Panc1 (cell line): ENCODE measurements around the gene PGM5. TPM values are rescaled to one million over a fixed set of nuclear protein-coding genes. Genes with fewer than 3 reads are reported as not detected.

ENCODE experiments used
- ATAC-seq: fragments of 200-7000 bp; cut with Tn5 transposase; 2 replicates; pipeline ENCODE4 v1.9.1; 2020; ENCODE audit warnings: mild to moderate bottlenecking, moderate library complexity
- BruUV-seq: library from RNA; stranded (reverse); fragments of 400-500 nt; replicated peaks from 2 replicates; lab custom pipeline; 2021; lab: Mats Ljungman, UMichigan
- CTCF ChIA-PET: fragments of 300-600 bp; sonication (Branson Sonifier 250); formaldehyde crosslinking; loops from one replicate; lab custom pipeline; 2022; ENCODE audit warnings: antibody characterized with exemption; lab: Charles Lee
- POLR2A ChIA-PET: fragments of 300-600 bp; sonication (Branson Sonifier 250); formaldehyde crosslinking; loops from one replicate; lab custom pipeline; 2022; ENCODE audit warnings: antibody characterized with exemption; lab: Charles Lee
- DNase-seq: peaks from one replicate; pipeline ENCODE4 v3.0.0-alpha.2; 2010; ENCODE audit warnings: low read depth, low spot score
- H3K27ac ChIP-seq: 2 replicates; pipeline ENCODE4 v1.5.1; 2011; ENCODE audit warnings: mild to moderate bottlenecking, low read length, inconsistent platforms
- H3K27me3 ChIP-seq: fragments of 200-500 bp; sonication (Bioruptor generic); 2 replicates; pipeline ENCODE4 v1.6.0; 2014; ENCODE audit warnings: low read length, inconsistent platforms; ENCODE audit not compliant: control insufficient read depth, insufficient read depth
- H3K36me3 ChIP-seq: fragments of 200-500 bp; sonication (Bioruptor generic); 2 replicates; pipeline ENCODE4 v1.5.1; 2014; ENCODE audit warnings: inconsistent platforms, mild to moderate bottlenecking, low read length, moderate library complexity; ENCODE audit not compliant: control insufficient read depth, insufficient read depth
- H3K4me1 ChIP-seq: 2 replicates; pipeline ENCODE4 v1.5.1; 2011; ENCODE audit warnings: inconsistent platforms, mild to moderate bottlenecking, low read length, moderate library complexity; ENCODE audit not compliant: control insufficient read depth, insufficient read depth
- H3K4me3 ChIP-seq, 2 experiments: 2 replicates each; pipeline ENCODE4 v1.5.1; 2011 to 2012; ENCODE audit warnings: low read depth in 2 of 2, low read length in 2 of 2, mild to moderate bottlenecking in 2 of 2, inconsistent platforms in 1 of 2, moderate library complexity in 1 of 2
- H3K9me3 ChIP-seq: fragments of 200-500 bp; sonication (Bioruptor generic); 2 replicates; pipeline ENCODE4 v1.5.1; 2014; ENCODE audit warnings: low read depth, mild to moderate bottlenecking, inconsistent platforms, low read length, moderate library complexity; ENCODE audit not compliant: control insufficient read depth, insufficient read depth
- POLR2AphosphoS5 ChIP-seq: IDR thresholded peaks from 2 replicates; pipeline ENCODE4 v1.6.1; 2012; ENCODE audit warnings: mild to moderate bottlenecking, low read depth, low read length, moderate library complexity
- SIN3A ChIP-seq: IDR thresholded peaks from 2 replicates; pipeline ENCODE4 v1.6.1; 2012; ENCODE audit warnings: low read depth, mild to moderate bottlenecking, low read length, moderate library complexity, borderline replicate concordance; ENCODE audit not compliant: insufficient read depth
- TCF7L2 ChIP-seq: IDR thresholded peaks from 2 replicates; pipeline ENCODE4 v1.6.1; 2011; ENCODE audit warnings: mild to moderate bottlenecking, low read depth, low read length, inconsistent platforms
- in situ Hi-C: cut with HindIII; loops from 2 replicates; pipeline ENCODE4 v1.10.0; 2016; ENCODE audit warnings: low sequenced_read_pairs, low pct_unique_long_range_greater_than_20kb
- intact Hi-C: fragments of 100-400 bp; cut with micrococcal nuclease; formaldehyde crosslinking; loops from one replicate; pipeline ENCODE4 v1.10.0; 2022; ENCODE audit not compliant: unreplicated experiment
- total RNA-seq: library from RNA; stranded (reverse); gene quantifications from one replicate; pipeline ENCODE4 v1.2.1, GENCODE V29; 2021; ENCODE audit not compliant: unreplicated experiment
- TF ChIP-seq, protein P1 (sequence below): fragments of 450-650 bp; IDR thresholded peaks from 2 replicates; pipeline ENCODE4 v1.5.1; 2017; ENCODE audit warnings: mild to moderate bottlenecking
- TF ChIP-seq, protein P2 (sequence below), 2 experiments: IDR thresholded peaks; 2 replicates each; pipeline ENCODE4 v1.6.1; 2011 to 2012; ENCODE audit warnings: low read depth in 2 of 2, control low read depth in 1 of 2, low read length in 1 of 2, mild to moderate bottlenecking in 1 of 2, moderate library complexity in 1 of 2; ENCODE audit not compliant: insufficient read depth in 1 of 2

PGM5 gene
- total RNA-seq, 1 experiment from 2014 or later, result 0.21 TPM

DNA sequence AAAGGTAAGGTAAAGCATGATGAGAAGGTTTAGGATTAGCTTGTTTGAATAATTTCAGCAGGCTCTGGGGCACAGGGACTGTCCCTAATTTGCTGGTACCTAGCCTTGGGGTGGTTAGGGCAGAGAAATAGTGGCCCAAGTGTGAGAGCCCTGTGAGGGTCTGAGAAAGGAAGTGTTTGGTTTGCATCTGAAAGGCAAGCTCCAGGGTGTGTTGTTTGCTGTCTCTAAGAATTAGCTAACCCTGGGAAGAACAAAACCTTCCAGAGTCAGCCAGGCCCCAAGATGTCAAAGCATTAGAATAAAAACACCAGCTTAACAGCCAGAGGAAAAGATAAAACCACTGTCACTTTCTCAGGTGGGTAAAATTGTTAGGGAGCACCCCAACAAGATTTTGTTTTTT, 153.3 kb downstream of the PGM5 start:
- no peak for DNase-seq
- POLR2A ChIA-PET, result no interaction called here
- no peak for ATAC-seq
- Histone ChIP-seq H3K4me1 (no peaks in the 10 kb centered on the region), H3K9me3 (no peaks in the 10 kb centered on the region), H3K36me3 (no peaks in the 10 kb centered on the region), H3K27me3 (no peaks in the 10 kb centered on the region), H3K27ac (no peak overlapping the region), H3K4me3 (no peak overlapping the region)
- CTCF ChIA-PET, result interaction anchor here (0.6 kb wide), 1 partner anchor 167 kb away, joined by 8 read pairs; no protein-coding TSS in a partner anchor
- TF ChIP-seq SIN3A (no peak), POLR2AphosphoS5 (no peak), TCF7L2 (no peak)
- TF ChIP-seq, protein P1, sequence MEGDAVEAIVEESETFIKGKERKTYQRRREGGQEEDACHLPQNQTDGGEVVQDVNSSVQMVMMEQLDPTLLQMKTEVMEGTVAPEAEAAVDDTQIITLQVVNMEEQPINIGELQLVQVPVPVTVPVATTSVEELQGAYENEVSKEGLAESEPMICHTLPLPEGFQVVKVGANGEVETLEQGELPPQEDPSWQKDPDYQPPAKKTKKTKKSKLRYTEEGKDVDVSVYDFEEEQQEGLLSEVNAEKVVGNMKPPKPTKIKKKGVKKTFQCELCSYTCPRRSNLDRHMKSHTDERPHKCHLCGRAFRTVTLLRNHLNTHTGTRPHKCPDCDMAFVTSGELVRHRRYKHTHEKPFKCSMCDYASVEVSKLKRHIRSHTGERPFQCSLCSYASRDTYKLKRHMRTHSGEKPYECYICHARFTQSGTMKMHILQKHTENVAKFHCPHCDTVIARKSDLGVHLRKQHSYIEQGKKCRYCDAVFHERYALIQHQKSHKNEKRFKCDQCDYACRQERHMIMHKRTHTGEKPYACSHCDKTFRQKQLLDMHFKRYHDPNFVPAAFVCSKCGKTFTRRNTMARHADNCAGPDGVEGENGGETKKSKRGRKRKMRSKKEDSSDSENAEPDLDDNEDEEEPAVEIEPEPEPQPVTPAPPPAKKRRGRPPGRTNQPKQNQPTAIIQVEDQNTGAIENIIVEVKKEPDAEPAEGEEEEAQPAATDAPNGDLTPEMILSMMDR, result no peak
- TF ChIP-seq, protein P2, sequence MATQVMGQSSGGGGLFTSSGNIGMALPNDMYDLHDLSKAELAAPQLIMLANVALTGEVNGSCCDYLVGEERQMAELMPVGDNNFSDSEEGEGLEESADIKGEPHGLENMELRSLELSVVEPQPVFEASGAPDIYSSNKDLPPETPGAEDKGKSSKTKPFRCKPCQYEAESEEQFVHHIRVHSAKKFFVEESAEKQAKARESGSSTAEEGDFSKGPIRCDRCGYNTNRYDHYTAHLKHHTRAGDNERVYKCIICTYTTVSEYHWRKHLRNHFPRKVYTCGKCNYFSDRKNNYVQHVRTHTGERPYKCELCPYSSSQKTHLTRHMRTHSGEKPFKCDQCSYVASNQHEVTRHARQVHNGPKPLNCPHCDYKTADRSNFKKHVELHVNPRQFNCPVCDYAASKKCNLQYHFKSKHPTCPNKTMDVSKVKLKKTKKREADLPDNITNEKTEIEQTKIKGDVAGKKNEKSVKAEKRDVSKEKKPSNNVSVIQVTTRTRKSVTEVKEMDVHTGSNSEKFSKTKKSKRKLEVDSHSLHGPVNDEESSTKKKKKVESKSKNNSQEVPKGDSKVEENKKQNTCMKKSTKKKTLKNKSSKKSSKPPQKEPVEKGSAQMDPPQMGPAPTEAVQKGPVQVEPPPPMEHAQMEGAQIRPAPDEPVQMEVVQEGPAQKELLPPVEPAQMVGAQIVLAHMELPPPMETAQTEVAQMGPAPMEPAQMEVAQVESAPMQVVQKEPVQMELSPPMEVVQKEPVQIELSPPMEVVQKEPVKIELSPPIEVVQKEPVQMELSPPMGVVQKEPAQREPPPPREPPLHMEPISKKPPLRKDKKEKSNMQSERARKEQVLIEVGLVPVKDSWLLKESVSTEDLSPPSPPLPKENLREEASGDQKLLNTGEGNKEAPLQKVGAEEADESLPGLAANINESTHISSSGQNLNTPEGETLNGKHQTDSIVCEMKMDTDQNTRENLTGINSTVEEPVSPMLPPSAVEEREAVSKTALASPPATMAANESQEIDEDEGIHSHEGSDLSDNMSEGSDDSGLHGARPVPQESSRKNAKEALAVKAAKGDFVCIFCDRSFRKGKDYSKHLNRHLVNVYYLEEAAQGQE (IDR thresholded peaks at IDR 0.05; ENCODE audit: insufficient read depth in 1 of 2, low read depth in 2 of 2, low read length in 1 of 2), result no peak
- no TSS peak for BruUV-seq
- in situ Hi-C loops, result no loop called here
- intact Hi-C loops, result no loop called here

DNA sequence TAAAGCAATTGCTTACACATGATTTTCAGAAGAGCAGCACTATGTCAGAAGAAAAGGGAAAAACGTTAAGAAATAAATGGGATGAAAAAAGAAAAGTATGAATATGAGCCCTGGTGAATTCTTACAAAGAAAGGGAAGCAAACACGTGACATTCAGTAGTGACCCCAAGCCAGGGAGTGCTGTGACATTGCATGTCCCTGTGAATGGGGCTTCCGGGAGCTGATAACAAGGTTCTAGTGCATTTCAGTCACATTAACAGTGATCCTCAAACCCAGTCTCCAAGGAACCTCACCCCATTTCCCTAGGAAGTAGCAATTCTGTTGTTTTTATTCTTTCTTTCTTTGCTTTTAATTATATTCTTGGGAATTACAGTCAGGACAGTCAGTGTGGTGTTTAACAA, 157.0 kb downstream of the PGM5 start:
- H3K27me3 ChIP-seq, result no peaks in the 10 kb centered on the region
- DNase-seq (no peak), ATAC-seq (no peak)
- TF ChIP-seq SIN3A, result no peak
- TF ChIP-seq TCF7L2, result no peak
- no peak for TF ChIP-seq POLR2AphosphoS5
- TF ChIP-seq, protein P2 (IDR thresholded peaks at IDR 0.05; ENCODE audit: insufficient read depth in 1 of 2, low read depth in 2 of 2, low read length in 1 of 2), result no peak
- TF ChIP-seq, protein P1, result no peak
- in situ Hi-C loops, result no loop called here
- POLR2A ChIA-PET, result no interaction called here
- CTCF ChIA-PET, result no interaction called here
- no peaks in the 10 kb centered on the region for H3K36me3 ChIP-seq
- no peak overlapping the region for H3K27ac ChIP-seq
- intact Hi-C loops, result no loop called here
- BruUV-seq, result no TSS peak
- H3K9me3 ChIP-seq, result no peaks in the 10 kb centered on the region
- no peak overlapping the region for H3K4me3 ChIP-seq
- H3K4me1 ChIP-seq, result no peaks in the 10 kb centered on the region
